K562 (cell line): ENCODE results near the gene ZNF441. TPM values are rescaled to one million over a fixed set of nuclear protein-coding genes. Genes with fewer than 3 reads are reported as not detected.

Experiments
- ATAC-seq: fragments of 200-7000 bp; cut with Tn5 transposase; 3 replicates; pipeline ENCODE4 v1.9.1; 2020; ENCODE audit warnings: moderate library complexity
- BruUV-seq: library from RNA; stranded (reverse); fragments of 400-500 nt; replicated peaks from 2 replicates; lab custom pipeline; 2021; lab: Mats Ljungman, UMichigan
- CTCF ChIA-PET: fragments of 300-600 bp; formaldehyde crosslinking; extraction: SDS; loops from one replicate; lab custom pipeline; 2021; ENCODE audit warnings: low intra/inter-chr PET ratio; lab: Yijun Ruan, JAX
- POLR2A ChIA-PET: fragments of 300-600, 350-650 bp; sonication (Branson Sonifier 250); formaldehyde crosslinking; extraction: SDS; loops from one replicate; lab custom pipeline; 2021; ENCODE audit warnings: antibody characterized with exemption, inconsistent platforms; lab: Yijun Ruan, JAX
- DNase-seq, 4 experiments: peaks; one replicate each; pipeline versions ENCODE4 v3.0.0 to v3.0.0-alpha.2; 2011 to 2018; ENCODE audit warnings: low spot score in 3 of 4, mixed read lengths in 3 of 4; ENCODE audit errors: extremely low read depth in 1 of 4
- FAIRE-seq: peaks from 2 replicates; lab custom pipeline; 2011; peaks lifted over from hg19 to GRCh38; lab: Jason Lieb, UNC
- H2AFZ ChIP-seq: 2 replicates; pipeline ENCODE4 v1.6.0; 2011; ENCODE audit warnings: low read depth, low read length, control low read depth, inconsistent platforms
- H3K27ac ChIP-seq: fragments of 200-600 bp; 3 replicates; pipeline ENCODE4 v1.8.0; 2011; ENCODE audit warnings: low read depth, mild to moderate bottlenecking, control low read depth, inconsistent platforms, low read length, moderate library complexity, mixed read lengths; ENCODE audit errors: extremely low read depth
- H3K27me3 ChIP-seq, 2 experiments: fragments of 300-600 bp in 1 of 2; 2 replicates in 1 of 2; 3 replicates in 1 of 2; pipeline versions ENCODE4 v1.6.0 to v1.8.0; 2011; ENCODE audit warnings: inconsistent platforms in 2 of 2, low read length in 2 of 2, mild to moderate bottlenecking in 1 of 2, mixed read lengths in 1 of 2, moderate library complexity in 1 of 2; ENCODE audit not compliant: control insufficient read depth in 2 of 2, insufficient read depth in 2 of 2
- H3K36me3 ChIP-seq: fragments of 300-600 bp; 3 replicates; pipeline ENCODE4 v1.8.0; 2011; ENCODE audit warnings: mild to moderate bottlenecking, low read length, inconsistent platforms; ENCODE audit not compliant: control insufficient read depth, insufficient read depth
- H3K4me1 ChIP-seq, 2 experiments: fragments of 200-600 bp in 1 of 2; replicated peaks in 1 of 2; 2 replicates in 1 of 2; 3 replicates in 1 of 2; pipeline versions ENCODE4 v1.5.1 to v1.8.0; 2011; ENCODE audit warnings: inconsistent platforms in 2 of 2, low read length in 2 of 2, mild to moderate bottlenecking in 1 of 2, mixed read lengths in 1 of 2, moderate library complexity in 1 of 2; ENCODE audit not compliant: control insufficient read depth in 2 of 2, insufficient read depth in 2 of 2
- H3K4me2 ChIP-seq: 2 replicates; pipeline ENCODE4 v1.6.1; 2011; ENCODE audit warnings: low read length, control low read depth, inconsistent platforms, mixed read lengths; ENCODE audit not compliant: insufficient read depth
- H3K4me3 ChIP-seq: fragments of 200-600 bp; sonication (generic), shearing (Covaris generic); 2 replicates; pipeline ENCODE4 v1.5.1; 2016; ENCODE audit warnings: control low read depth, inconsistent platforms
- H3K79me2 ChIP-seq: fragments of 200-600 bp; 3 replicates; pipeline ENCODE4 v1.8.0; 2011; ENCODE audit warnings: low read length, inconsistent platforms; ENCODE audit not compliant: control insufficient read depth, insufficient read depth
- H3K9ac ChIP-seq, 2 experiments: 2 replicates each; pipeline versions ENCODE4 v1.6.0 to v1.6.1; 2011; ENCODE audit warnings: low read depth in 2 of 2, low read length in 2 of 2, control low read depth in 1 of 2, inconsistent platforms in 1 of 2, mild to moderate bottlenecking in 1 of 2, mixed read lengths in 1 of 2; ENCODE audit not compliant: insufficient read depth in 1 of 2
- H3K9me1 ChIP-seq: one replicate; pipeline ENCODE4 v1.6.0; 2011; ENCODE audit warnings: inconsistent platforms, mild to moderate bottlenecking, low read length, moderate library complexity; ENCODE audit not compliant: control insufficient read depth, insufficient read depth
- H3K9me3 ChIP-seq: replicated peaks from 2 replicates; pipeline ENCODE4 v1.5.1; 2011; ENCODE audit warnings: low read depth, low read length, inconsistent platforms; ENCODE audit not compliant: control insufficient read depth, insufficient read depth
- H4K20me1 ChIP-seq: replicated peaks from 2 replicates; pipeline ENCODE4 v1.6.1; 2011; ENCODE audit warnings: low read length, inconsistent platforms, mixed read lengths; ENCODE audit not compliant: control insufficient read depth, insufficient read depth
- FOXA1 ChIP-seq: fragments of 450-650 bp; IDR thresholded peaks from 2 replicates; pipeline ENCODE4 v1.6.1; 2016; ENCODE audit warnings: mild to moderate bottlenecking, borderline replicate concordance
- HMG20B ChIP-seq: fragments of 250-450 bp; sonication (Bioruptor Pico); IDR thresholded peaks from 2 replicates; pipeline ENCODE4 v1.5.0; 2021; ENCODE audit warnings: mild to moderate bottlenecking
- KLF13 ChIP-seq: fragments of 450-650 bp; IDR thresholded peaks from 2 replicates; pipeline ENCODE4 v1.6.1; 2016; ENCODE audit warnings: missing genetic modification characterization, low read depth, mild to moderate bottlenecking, missing compliant biosample characterization, moderate library complexity, borderline replicate concordance
- MTA3 ChIP-seq: fragments of 450-650 bp; formaldehyde crosslinking; IDR thresholded peaks from 2 replicates; pipeline ENCODE4 v1.6.1; 2017; ENCODE audit warnings: mild to moderate bottlenecking, borderline replicate concordance
- POLR3A ChIP-seq: IDR thresholded peaks from 2 replicates; pipeline ENCODE4 v1.6.1; 2011; ENCODE audit warnings: borderline replicate concordance, mild to moderate bottlenecking, moderate library complexity; ENCODE audit not compliant: insufficient read length, insufficient read depth; ENCODE audit errors: extremely low read depth
- PTBP1 ChIP-seq: fragments of 200-400 bp; formaldehyde crosslinking; IDR thresholded peaks from 2 replicates; pipeline ENCODE4 v1.6.1; 2017; ENCODE audit warnings: low read depth, low read length
- RB1 ChIP-seq: fragments of 450-650 bp; IDR thresholded peaks from 2 replicates; pipeline ENCODE4 v1.6.1; 2017; ENCODE audit warnings: low read depth, mild to moderate bottlenecking
- TRIM28 ChIP-seq: fragments of 450-650 bp; IDR thresholded peaks from 2 replicates; pipeline ENCODE4 v1.6.1; 2017
- ZNF561 ChIP-seq: fragments of 450-650 bp; formaldehyde crosslinking; conservative IDR thresholded peaks from 2 replicates; pipeline ENCODE4 v1.4.0; 2020; ENCODE audit warnings: mild to moderate bottlenecking, moderate library complexity
- ZNF57 ChIP-seq: fragments of 450-650 bp; formaldehyde crosslinking; IDR thresholded peaks from 2 replicates; pipeline ENCODE4 v1.4.0; 2020; ENCODE audit warnings: mild to moderate bottlenecking, moderate library complexity
- ZNF75A ChIP-seq: fragments of 450-650 bp; formaldehyde crosslinking; IDR thresholded peaks from 2 replicates; pipeline ENCODE4 v1.4.0; 2020; ENCODE audit warnings: mild to moderate bottlenecking
- ZZZ3 ChIP-seq: fragments of 450-650 bp; IDR thresholded peaks from 2 replicates; pipeline ENCODE4 v1.6.1; 2016; ENCODE audit warnings: antibody characterized with exemption, mild to moderate bottlenecking, moderate library complexity
- WGBS: fragments of 100-300 bp; shearing (Covaris generic); methylation state at CpG from one replicate; pipeline ENCODE4 v1.1.6; 2016; ENCODE audit warnings: low coverage, mixed read lengths; ENCODE audit not compliant: insufficient coverage; ENCODE audit errors: missing lambda C conversion rate; 5-methylcytosine and 5-hydroxymethylcytosine counted together
- in situ Hi-C: fragments of 300-500 bp; cut with MboI; formaldehyde crosslinking; loops from 4 replicates; pipeline ENCODE4 v1.15.0; 2018; ENCODE audit warnings: inconsistent platforms, mixed read lengths
- intact Hi-C: fragments of 100-400 bp; cut with micrococcal nuclease; formaldehyde crosslinking; loops from 2 replicates; pipeline ENCODE4 v1.14.2; 2022
- polyA plus RNA-seq, 8 experiments: library from polyadenylated mRNA; depleted of rRNA in 4 of 8; stranded (reverse) in 5 of 8; unstranded in 3 of 8; fragments of >200 nt; fragmentation: Nextera tagmentation in 2 of 8; fragmentation: Illumina TruSeq in 1 of 8; extraction: Ambion mirVana in 2 of 8; extraction: Trizol in 1 of 8; gene quantifications; 2 replicates each; pipeline versions ENCODE4 v1.2.1 to v1.2.3, GENCODE V29; 2011 to 2014; ENCODE audit warnings: inconsistent platforms in 1 of 8, missing spikeins in 1 of 8
- total RNA-seq, 7 experiments: library from RNA; depleted of rRNA in 6 of 7; stranded (reverse); fragments of >200 nt in 6 of 7; fragmentation: Illumina TruSeq in 2 of 7; extraction: Trizol in 2 of 7; gene quantifications; 2 replicates each; pipeline versions ENCODE4 v1.2.1 to v1.2.3, GENCODE V29; 2011 to 2021; ENCODE audit warnings: low replicate concordance in 1 of 7
- TF ChIP-seq, protein P1 (sequence below), 2 experiments: fragments of 450-650 bp; IDR thresholded peaks; 2 replicates each; pipeline ENCODE4 v1.6.1; 2016
- TF ChIP-seq, protein P2 (sequence below): fragments of 450-650 bp; IDR thresholded peaks from 2 replicates; pipeline ENCODE4 v1.7.0; 2016; ENCODE audit warnings: borderline replicate concordance
- TF ChIP-seq, protein P3 (sequence below): fragments of 450-650 bp; IDR thresholded peaks from 2 replicates; pipeline ENCODE4 v1.6.1; 2018; ENCODE audit warnings: mild to moderate bottlenecking, low read depth; ENCODE audit not compliant: partially characterized antibody
- TF ChIP-seq, protein P4 (sequence below): fragments of 450-650 bp; IDR thresholded peaks from 2 replicates; pipeline ENCODE4 v1.6.1; 2014; ENCODE audit warnings: low read depth, mild to moderate bottlenecking, moderate library complexity, borderline replicate concordance

The ZNF441 gene
- total and polyA plus RNA-seq, 9 of the 15 experiments (the other 6 are each of a cell fraction or from before 2014, with no cell fraction given): 1.9 to 14.0 (median 7.8) TPM

DNA sequence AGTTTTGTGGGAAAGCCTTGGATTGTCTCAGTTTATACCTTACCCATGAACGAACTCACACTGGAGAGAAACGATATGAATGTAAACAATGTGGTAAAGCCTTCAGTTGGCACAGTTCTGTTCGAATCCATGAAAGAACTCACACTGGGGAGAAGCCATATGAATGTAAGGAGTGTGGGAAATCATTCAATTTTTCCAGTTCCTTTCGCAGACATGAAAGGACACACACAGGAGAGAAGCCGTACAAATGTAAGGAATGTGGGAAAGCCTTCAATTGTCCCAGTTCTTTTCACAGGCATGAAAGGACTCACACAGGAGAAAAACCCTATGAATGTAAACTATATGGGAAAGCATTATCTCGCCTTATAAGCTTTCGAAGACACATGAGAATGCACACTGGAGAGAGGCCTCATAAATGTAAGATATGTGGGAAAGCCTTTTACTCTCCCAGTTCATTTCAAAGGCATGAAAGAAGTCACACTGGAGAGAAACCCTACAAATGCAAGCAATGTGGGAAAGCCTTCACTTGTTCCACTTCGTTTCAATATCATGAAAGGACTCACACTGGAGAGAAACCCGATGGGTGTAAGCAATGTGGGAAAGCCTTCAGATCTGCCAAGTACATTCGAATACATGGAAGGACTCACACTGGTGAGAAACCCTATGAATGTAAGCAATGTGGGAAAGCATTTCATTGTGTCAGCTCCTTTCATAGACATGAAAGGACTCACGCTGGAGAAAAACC is 39.7 kb downstream of the ZNF441 start:
- H3K9me1 ChIP-seq: no peaks in the 10 kb centered on the region
- FAIRE-seq: no peak
- no peak overlapping the region for H3K4me3 ChIP-seq
- CTCF ChIA-PET: no interaction called here
- H2AFZ ChIP-seq: no peak overlapping the region
- H3K27ac ChIP-seq: no peak overlapping the region
- H3K4me2 ChIP-seq: no peak overlapping the region
- no peaks in the 10 kb centered on the region for H3K4me1 ChIP-seq
- H3K9me3 ChIP-seq: peaks cover 14% of the 10 kb centered on the region
- no TSS peak for BruUV-seq
- no peak overlapping the region for H3K9ac ChIP-seq
- in situ Hi-C loops: no loop called here
- 13% methylated on average over 11 of the region's 11 CpGs for WGBS
- no peaks in the 10 kb centered on the region; a peak in 1 of 5 replicates for H3K27me3 ChIP-seq
- no peak for DNase-seq
- intact Hi-C loops: no loop called here
- POLR2A ChIA-PET: no interaction called here
- no peaks in the 10 kb centered on the region for H4K20me1 ChIP-seq
- H3K79me2 ChIP-seq: no peaks in the 10 kb centered on the region
- no peaks in the 10 kb centered on the region for H3K36me3 ChIP-seq
- ATAC-seq: no peak
- TF ChIP-seq MTA3: no peak
- no peak for TF ChIP-seq PTBP1
- TF ChIP-seq, protein P1, sequence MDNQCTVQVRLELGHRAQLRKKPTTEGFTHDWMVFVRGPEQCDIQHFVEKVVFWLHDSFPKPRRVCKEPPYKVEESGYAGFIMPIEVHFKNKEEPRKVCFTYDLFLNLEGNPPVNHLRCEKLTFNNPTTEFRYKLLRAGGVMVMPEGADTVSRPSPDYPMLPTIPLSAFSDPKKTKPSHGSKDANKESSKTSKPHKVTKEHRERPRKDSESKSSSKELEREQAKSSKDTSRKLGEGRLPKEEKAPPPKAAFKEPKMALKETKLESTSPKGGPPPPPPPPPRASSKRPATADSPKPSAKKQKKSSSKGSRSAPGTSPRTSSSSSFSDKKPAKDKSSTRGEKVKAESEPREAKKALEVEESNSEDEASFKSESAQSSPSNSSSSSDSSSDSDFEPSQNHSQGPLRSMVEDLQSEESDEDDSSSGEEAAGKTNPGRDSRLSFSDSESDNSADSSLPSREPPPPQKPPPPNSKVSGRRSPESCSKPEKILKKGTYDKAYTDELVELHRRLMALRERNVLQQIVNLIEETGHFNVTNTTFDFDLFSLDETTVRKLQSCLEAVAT (IDR thresholded peaks at IDR 0.05): no peak
- TF ChIP-seq HMG20B (CRISPR knock-in tag): no peak
- peak; percentile 98 for TF ChIP-seq ZNF75A (CRISPR knock-in tag)
- no peak for TF ChIP-seq KLF13
- no peak for TF ChIP-seq RB1
- TF ChIP-seq, protein P2, sequence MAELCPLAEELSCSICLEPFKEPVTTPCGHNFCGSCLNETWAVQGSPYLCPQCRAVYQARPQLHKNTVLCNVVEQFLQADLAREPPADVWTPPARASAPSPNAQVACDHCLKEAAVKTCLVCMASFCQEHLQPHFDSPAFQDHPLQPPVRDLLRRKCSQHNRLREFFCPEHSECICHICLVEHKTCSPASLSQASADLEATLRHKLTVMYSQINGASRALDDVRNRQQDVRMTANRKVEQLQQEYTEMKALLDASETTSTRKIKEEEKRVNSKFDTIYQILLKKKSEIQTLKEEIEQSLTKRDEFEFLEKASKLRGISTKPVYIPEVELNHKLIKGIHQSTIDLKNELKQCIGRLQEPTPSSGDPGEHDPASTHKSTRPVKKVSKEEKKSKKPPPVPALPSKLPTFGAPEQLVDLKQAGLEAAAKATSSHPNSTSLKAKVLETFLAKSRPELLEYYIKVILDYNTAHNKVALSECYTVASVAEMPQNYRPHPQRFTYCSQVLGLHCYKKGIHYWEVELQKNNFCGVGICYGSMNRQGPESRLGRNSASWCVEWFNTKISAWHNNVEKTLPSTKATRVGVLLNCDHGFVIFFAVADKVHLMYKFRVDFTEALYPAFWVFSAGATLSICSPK: no peak
- TF ChIP-seq POLR3A: no peak
- TF ChIP-seq, protein P3, sequence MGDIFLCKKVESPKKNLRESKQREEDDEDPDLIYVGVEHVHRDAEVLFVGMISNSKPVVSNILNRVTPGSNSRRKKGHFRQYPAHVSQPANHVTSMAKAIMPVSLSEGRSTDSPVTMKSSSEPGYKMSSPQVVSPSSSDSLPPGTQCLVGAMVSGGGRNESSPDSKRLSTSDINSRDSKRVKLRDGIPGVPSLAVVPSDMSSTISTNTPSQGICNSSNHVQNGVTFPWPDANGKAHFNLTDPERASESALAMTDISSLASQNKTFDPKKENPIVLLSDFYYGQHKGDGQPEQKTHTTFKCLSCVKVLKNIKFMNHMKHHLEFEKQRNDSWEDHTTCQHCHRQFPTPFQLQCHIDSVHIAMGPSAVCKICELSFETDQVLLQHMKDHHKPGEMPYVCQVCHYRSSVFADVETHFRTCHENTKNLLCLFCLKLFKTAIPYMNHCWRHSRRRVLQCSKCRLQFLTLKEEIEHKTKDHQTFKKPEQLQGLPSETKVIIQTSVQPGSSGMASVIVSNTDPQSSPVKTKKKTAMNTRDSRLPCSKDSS: peak; percentile 81
- TF ChIP-seq ZNF57 (CRISPR knock-in tag): no peak
- no peak for TF ChIP-seq ZZZ3
- TF ChIP-seq ZNF561 (CRISPR knock-in tag): no peak
- peak; percentile 96 for TF ChIP-seq TRIM28
- TF ChIP-seq, protein P4, sequence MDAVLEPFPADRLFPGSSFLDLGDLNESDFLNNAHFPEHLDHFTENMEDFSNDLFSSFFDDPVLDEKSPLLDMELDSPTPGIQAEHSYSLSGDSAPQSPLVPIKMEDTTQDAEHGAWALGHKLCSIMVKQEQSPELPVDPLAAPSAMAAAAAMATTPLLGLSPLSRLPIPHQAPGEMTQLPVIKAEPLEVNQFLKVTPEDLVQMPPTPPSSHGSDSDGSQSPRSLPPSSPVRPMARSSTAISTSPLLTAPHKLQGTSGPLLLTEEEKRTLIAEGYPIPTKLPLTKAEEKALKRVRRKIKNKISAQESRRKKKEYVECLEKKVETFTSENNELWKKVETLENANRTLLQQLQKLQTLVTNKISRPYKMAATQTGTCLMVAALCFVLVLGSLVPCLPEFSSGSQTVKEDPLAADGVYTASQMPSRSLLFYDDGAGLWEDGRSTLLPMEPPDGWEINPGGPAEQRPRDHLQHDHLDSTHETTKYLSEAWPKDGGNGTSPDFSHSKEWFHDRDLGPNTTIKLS: no peak
- no peak for TF ChIP-seq FOXA1
